Panc1 (cell line): ENCODE data around the gene CYS1. TPM values are rescaled to one million over a fixed set of nuclear protein-coding genes. Genes with fewer than 3 reads are reported as not detected.

Experiments
- ATAC-seq: fragments of 200-7000 bp; cut with Tn5 transposase; 2 replicates; pipeline ENCODE4 v1.9.1; 2020; ENCODE audit warnings: mild to moderate bottlenecking, moderate library complexity
- BruUV-seq: library from RNA; stranded (reverse); fragments of 400-500 nt; replicated peaks from 2 replicates; lab custom pipeline; 2021; lab: Mats Ljungman, UMichigan
- CTCF ChIA-PET: fragments of 300-600 bp; sonication (Branson Sonifier 250); formaldehyde crosslinking; loops from one replicate; lab custom pipeline; 2022; ENCODE audit warnings: antibody characterized with exemption; lab: Charles Lee
- POLR2A ChIA-PET: fragments of 300-600 bp; sonication (Branson Sonifier 250); formaldehyde crosslinking; loops from one replicate; lab custom pipeline; 2022; ENCODE audit warnings: antibody characterized with exemption; lab: Charles Lee
- DNase-seq: peaks from one replicate; pipeline ENCODE4 v3.0.0-alpha.2; 2010; ENCODE audit warnings: low read depth, low spot score
- H3K27ac ChIP-seq: 2 replicates; pipeline ENCODE4 v1.5.1; 2011; ENCODE audit warnings: mild to moderate bottlenecking, low read length, inconsistent platforms
- H3K27me3 ChIP-seq: fragments of 200-500 bp; sonication (Bioruptor generic); 2 replicates; pipeline ENCODE4 v1.6.0; 2014; ENCODE audit warnings: low read length, inconsistent platforms; ENCODE audit not compliant: control insufficient read depth, insufficient read depth
- H3K36me3 ChIP-seq: fragments of 200-500 bp; sonication (Bioruptor generic); 2 replicates; pipeline ENCODE4 v1.5.1; 2014; ENCODE audit warnings: inconsistent platforms, mild to moderate bottlenecking, low read length, moderate library complexity; ENCODE audit not compliant: control insufficient read depth, insufficient read depth
- H3K4me1 ChIP-seq: 2 replicates; pipeline ENCODE4 v1.5.1; 2011; ENCODE audit warnings: inconsistent platforms, mild to moderate bottlenecking, low read length, moderate library complexity; ENCODE audit not compliant: control insufficient read depth, insufficient read depth
- H3K4me3 ChIP-seq, 2 experiments: 2 replicates each; pipeline ENCODE4 v1.5.1; 2011 to 2012; ENCODE audit warnings: low read depth in 2 of 2, low read length in 2 of 2, mild to moderate bottlenecking in 2 of 2, inconsistent platforms in 1 of 2, moderate library complexity in 1 of 2
- H3K9me3 ChIP-seq: fragments of 200-500 bp; sonication (Bioruptor generic); 2 replicates; pipeline ENCODE4 v1.5.1; 2014; ENCODE audit warnings: low read depth, mild to moderate bottlenecking, inconsistent platforms, low read length, moderate library complexity; ENCODE audit not compliant: control insufficient read depth, insufficient read depth
- POLR2AphosphoS5 ChIP-seq: IDR thresholded peaks from 2 replicates; pipeline ENCODE4 v1.6.1; 2012; ENCODE audit warnings: mild to moderate bottlenecking, low read depth, low read length, moderate library complexity
- SIN3A ChIP-seq: IDR thresholded peaks from 2 replicates; pipeline ENCODE4 v1.6.1; 2012; ENCODE audit warnings: low read depth, mild to moderate bottlenecking, low read length, moderate library complexity, borderline replicate concordance; ENCODE audit not compliant: insufficient read depth
- TCF7L2 ChIP-seq: IDR thresholded peaks from 2 replicates; pipeline ENCODE4 v1.6.1; 2011; ENCODE audit warnings: mild to moderate bottlenecking, low read depth, low read length, inconsistent platforms
- in situ Hi-C: cut with HindIII; loops from 2 replicates; pipeline ENCODE4 v1.10.0; 2016; ENCODE audit warnings: low sequenced_read_pairs, low pct_unique_long_range_greater_than_20kb
- intact Hi-C: fragments of 100-400 bp; cut with micrococcal nuclease; formaldehyde crosslinking; loops from one replicate; pipeline ENCODE4 v1.10.0; 2022; ENCODE audit not compliant: unreplicated experiment
- total RNA-seq: library from RNA; stranded (reverse); gene quantifications from one replicate; pipeline ENCODE4 v1.2.1, GENCODE V29; 2021; ENCODE audit not compliant: unreplicated experiment
- TF ChIP-seq, protein P1 (sequence below), 2 experiments: IDR thresholded peaks; 2 replicates each; pipeline ENCODE4 v1.6.1; 2011 to 2012; ENCODE audit warnings: low read depth in 2 of 2, control low read depth in 1 of 2, low read length in 1 of 2, mild to moderate bottlenecking in 1 of 2, moderate library complexity in 1 of 2; ENCODE audit not compliant: insufficient read depth in 1 of 2
- TF ChIP-seq, protein P2 (sequence below): fragments of 450-650 bp; IDR thresholded peaks from 2 replicates; pipeline ENCODE4 v1.5.1; 2017; ENCODE audit warnings: mild to moderate bottlenecking

Gene CYS1
- total RNA-seq, 1 experiment from 2014 or later = 20.4 TPM

GRCh38 chr2:10083692-10084211 lies 3.5 kb upstream of the CYS1 start:
- Histone ChIP-seq H3K27me3 (no peaks in the 10 kb centered on the region), H3K27ac (no peak overlapping the region), H3K9me3 (no peaks in the 10 kb centered on the region), H3K4me3 (no peak overlapping the region), H3K36me3 (no peaks in the 10 kb centered on the region), H3K4me1 (peaks cover 15% of the 10 kb centered on the region)
- TF ChIP-seq SIN3A = no peak
- TF ChIP-seq TCF7L2 = no peak
- TF ChIP-seq, protein P1, sequence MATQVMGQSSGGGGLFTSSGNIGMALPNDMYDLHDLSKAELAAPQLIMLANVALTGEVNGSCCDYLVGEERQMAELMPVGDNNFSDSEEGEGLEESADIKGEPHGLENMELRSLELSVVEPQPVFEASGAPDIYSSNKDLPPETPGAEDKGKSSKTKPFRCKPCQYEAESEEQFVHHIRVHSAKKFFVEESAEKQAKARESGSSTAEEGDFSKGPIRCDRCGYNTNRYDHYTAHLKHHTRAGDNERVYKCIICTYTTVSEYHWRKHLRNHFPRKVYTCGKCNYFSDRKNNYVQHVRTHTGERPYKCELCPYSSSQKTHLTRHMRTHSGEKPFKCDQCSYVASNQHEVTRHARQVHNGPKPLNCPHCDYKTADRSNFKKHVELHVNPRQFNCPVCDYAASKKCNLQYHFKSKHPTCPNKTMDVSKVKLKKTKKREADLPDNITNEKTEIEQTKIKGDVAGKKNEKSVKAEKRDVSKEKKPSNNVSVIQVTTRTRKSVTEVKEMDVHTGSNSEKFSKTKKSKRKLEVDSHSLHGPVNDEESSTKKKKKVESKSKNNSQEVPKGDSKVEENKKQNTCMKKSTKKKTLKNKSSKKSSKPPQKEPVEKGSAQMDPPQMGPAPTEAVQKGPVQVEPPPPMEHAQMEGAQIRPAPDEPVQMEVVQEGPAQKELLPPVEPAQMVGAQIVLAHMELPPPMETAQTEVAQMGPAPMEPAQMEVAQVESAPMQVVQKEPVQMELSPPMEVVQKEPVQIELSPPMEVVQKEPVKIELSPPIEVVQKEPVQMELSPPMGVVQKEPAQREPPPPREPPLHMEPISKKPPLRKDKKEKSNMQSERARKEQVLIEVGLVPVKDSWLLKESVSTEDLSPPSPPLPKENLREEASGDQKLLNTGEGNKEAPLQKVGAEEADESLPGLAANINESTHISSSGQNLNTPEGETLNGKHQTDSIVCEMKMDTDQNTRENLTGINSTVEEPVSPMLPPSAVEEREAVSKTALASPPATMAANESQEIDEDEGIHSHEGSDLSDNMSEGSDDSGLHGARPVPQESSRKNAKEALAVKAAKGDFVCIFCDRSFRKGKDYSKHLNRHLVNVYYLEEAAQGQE (IDR thresholded peaks at IDR 0.05; ENCODE audit: insufficient read depth in 1 of 2, low read depth in 2 of 2, low read length in 1 of 2) = no peak; a peak in 1 of 4 replicates
- TF ChIP-seq POLR2AphosphoS5 = no peak
- TF ChIP-seq, protein P2, sequence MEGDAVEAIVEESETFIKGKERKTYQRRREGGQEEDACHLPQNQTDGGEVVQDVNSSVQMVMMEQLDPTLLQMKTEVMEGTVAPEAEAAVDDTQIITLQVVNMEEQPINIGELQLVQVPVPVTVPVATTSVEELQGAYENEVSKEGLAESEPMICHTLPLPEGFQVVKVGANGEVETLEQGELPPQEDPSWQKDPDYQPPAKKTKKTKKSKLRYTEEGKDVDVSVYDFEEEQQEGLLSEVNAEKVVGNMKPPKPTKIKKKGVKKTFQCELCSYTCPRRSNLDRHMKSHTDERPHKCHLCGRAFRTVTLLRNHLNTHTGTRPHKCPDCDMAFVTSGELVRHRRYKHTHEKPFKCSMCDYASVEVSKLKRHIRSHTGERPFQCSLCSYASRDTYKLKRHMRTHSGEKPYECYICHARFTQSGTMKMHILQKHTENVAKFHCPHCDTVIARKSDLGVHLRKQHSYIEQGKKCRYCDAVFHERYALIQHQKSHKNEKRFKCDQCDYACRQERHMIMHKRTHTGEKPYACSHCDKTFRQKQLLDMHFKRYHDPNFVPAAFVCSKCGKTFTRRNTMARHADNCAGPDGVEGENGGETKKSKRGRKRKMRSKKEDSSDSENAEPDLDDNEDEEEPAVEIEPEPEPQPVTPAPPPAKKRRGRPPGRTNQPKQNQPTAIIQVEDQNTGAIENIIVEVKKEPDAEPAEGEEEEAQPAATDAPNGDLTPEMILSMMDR = no peak
- in situ Hi-C loops = no loop called here
- intact Hi-C loops = no loop called here
- CTCF ChIA-PET = no interaction called here
- POLR2A ChIA-PET = no interaction called here
- no peak for DNase-seq
- no peak for ATAC-seq
- BruUV-seq = no TSS peak

GRCh38 chr2:10083046-10083445 lies 2.8 kb upstream of the CYS1 start:
- CTCF ChIA-PET = interaction anchor here (0.8 to 1.1 kb wide), 2 partner anchors 14 to 94 kb away, joined by 4 to 6 read pairs; no protein-coding TSS in a partner anchor
- H3K27ac ChIP-seq = no peak overlapping the region
- no peaks in the 10 kb centered on the region for H3K36me3 ChIP-seq
- POLR2A ChIA-PET = no interaction called here
- BruUV-seq = no TSS peak
- no peak for DNase-seq
- intact Hi-C loops (no loop called here), in situ Hi-C loops (no loop called here)
- H3K9me3 ChIP-seq = no peaks in the 10 kb centered on the region
- H3K4me3 ChIP-seq = no peak overlapping the region
- no peak for ATAC-seq
- peaks cover 20% of the 10 kb centered on the region for H3K4me1 ChIP-seq
- TF ChIP-seq, protein P2 = no peak
- TF ChIP-seq SIN3A (no peak), TCF7L2 (no peak)
- H3K27me3 ChIP-seq = no peaks in the 10 kb centered on the region
